GM19395 (cell line): ENCODE results near the gene APOM.

Source experiments
- ATAC-seq: cut with Tn5 transposase; IDR thresholded peaks from one replicate; pipeline ENCODE4 v1.9.1; 2021; ENCODE audit warnings: mild to moderate bottlenecking, moderate library complexity; ENCODE audit not compliant: unreplicated experiment

APOM gene

DNA sequence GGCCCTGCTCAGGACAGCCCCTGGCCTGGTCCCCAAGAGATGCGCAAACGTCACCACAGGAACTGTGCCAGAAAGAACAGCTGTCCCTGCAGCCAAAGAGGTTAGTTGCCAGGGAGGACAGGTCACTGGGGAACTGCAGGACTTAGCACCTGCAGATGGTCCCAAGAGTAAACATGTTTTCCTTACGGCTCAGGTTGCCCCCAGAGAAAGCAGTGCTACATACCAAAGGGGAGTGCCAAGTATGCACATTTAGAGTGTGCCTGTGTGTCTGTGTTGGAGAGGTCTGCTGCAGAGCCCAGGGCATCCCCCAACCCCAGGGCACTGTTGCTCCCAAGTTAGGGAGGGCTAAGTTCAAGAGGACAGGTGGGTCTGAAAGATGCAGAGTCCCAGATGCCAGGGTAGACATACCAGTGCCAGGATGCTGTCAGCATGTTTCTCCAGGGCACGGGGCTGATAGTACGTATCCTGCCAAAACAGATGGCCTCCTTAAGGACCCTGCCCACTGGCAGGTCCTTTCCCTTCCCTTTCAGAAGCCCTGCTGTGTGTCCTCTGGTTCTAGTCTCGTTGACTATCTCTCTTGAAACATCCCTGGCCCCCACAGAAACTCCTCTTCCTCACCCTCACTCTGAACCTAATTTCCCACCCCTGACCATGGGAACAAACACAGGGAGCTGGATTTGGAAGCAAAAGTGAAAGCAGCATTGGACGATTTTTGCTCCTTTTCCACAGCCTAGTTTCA, 46.1 kb downstream of the APOM start:
- ATAC-seq = no peak

- peak; percentile 8 for ATAC-seq
Observed at GRCh38 chr6:31702405-31702818, 46.7 kb downstream of the APOM start.

DNA sequence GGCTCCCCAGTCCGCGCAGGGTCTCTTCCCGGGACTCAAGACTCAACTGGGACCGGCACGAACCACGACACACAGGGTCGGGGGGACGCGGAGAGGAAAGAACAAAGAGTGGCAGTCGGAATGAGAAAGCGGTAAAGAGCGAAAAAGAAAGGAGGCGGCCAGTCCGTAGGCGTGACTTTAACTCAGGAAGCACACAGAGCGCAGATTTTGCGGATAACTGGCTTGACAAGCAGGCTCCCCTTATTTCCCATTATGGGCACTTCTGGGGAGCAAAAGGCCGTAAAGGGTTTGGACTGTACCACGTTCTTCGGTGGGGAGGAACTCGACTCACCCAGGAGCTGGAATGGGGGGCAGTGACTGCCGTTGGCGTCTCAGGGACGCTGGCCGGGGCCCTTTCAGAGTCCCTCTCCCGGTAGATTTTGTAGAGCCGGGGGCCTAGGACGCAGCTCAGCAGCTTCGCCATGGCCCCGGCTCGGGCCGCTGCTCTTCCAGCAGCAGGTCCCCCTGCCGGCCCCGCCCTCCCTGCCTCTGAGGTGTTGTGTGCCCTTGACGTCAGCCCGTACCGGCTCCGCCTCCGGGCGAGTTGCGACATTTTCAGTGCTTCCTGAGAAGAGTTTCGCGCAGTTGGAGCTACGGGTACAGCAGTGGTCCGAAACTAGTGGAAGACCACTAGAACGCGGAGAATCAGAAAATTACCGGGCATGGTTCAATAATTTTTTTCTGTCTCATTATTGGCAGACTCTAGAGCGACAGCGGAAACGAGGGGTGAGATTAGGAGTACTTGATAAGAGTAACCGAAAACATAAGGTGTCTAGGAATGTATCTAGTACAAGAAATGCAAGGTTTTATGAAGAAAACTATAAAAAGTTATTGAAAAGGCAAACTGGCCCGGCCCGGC, 47.4 kb downstream of the APOM start, which contains the start of gene ABHD16A:
Gene ABHD16A (minus strand): TSS at position 506 of the 898 bp plus-strand sequence. CDS start 43 bp downstream, at position 463.
- peak; percentile 87 for ATAC-seq

DNA sequence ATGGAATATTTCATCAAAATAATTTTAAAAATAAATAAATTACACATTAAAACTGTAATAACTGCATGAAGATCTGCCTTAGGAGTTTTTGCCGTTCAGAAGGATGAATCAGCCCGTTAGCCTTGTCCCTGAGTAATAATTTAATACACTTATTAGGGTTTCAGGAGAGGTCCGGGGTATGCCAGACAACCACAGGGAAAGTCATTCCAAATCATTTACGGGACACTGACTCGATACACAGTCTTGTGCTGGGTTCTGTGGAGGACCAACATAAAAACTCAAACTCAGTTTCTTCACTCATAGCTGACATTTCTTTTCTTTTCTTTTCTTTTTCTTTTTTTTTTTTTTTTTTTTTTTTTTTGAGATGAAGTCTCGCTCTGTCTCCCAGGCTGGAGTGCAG, 50.2 kb downstream of the APOM start:
- ATAC-seq = no peak

- no peak for ATAC-seq
Observed at GRCh38 chr6:31706599-31706998, 50.9 kb downstream of the APOM start, which contains the start of gene LY6G6F. Gene LY6G6F (plus strand): TSS chr6:31706866. CDS start chr6:31706907, 41 bp downstream.

GRCh38 chr6:31707701-31708100, 52.0 kb downstream of the APOM start:
- ATAC-seq = no peak
